Measurements from ENCODE around the gene MFAP5. TPM values are rescaled to one million over a fixed set of nuclear protein-coding genes. Genes with fewer than 3 reads are reported as not detected.

Gene MFAP5
- total RNA-seq, 1 experiment from 2014 or later = 0.96 TPM

DNA sequence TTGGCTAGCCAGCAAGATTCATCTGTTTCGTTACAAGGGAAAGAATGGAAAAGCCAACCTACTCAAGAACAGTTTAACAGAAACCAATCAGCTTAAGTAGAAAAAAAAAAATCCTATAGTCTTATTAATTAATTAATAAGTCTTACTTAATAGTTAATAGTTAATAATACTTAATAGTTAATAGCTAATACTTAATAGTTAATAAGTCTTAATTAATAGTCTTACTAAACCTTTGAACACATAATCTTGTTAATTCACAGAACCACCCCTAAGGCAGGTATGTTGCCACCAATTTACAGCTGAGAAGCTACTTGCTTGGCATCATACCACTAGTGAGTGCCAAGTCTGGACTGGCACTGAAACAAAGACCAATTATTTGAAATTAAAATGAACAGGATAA is 19.9 kb downstream of the MFAP5 start:
- H3K4me1 Mint-ChIP-seq = peaks cover 30% of the 10 kb centered on the region
- H3K27ac Mint-ChIP-seq = no peak overlapping the region
- ChIA-PET POLR2A (no interaction called here), CTCF (no interaction called here)
- no peaks in the 10 kb centered on the region for H3K9me3 Mint-ChIP-seq
- H3K36me3 Mint-ChIP-seq = peaks cover 5% of the 10 kb centered on the region
- peaks cover 6% of the 10 kb centered on the region; the same call in 1 of the 2 replicates for H3K27me3 Mint-ChIP-seq (ENCODE audit: low read depth)
- no peak overlapping the region for H3K4me3 Mint-ChIP-seq
- DNase-seq (ENCODE audit: low spot score) (no peak), ATAC-seq (no peak)
- no peak for TF ChIP-seq ZNF416 (CRISPR knock-in tag; IDR thresholded peaks at IDR 0.05)
- no peak for TF ChIP-seq ELF4 (CRISPR knock-in tag; IDR thresholded peaks at IDR 0.05; ENCODE audit: low read depth)

DNA sequence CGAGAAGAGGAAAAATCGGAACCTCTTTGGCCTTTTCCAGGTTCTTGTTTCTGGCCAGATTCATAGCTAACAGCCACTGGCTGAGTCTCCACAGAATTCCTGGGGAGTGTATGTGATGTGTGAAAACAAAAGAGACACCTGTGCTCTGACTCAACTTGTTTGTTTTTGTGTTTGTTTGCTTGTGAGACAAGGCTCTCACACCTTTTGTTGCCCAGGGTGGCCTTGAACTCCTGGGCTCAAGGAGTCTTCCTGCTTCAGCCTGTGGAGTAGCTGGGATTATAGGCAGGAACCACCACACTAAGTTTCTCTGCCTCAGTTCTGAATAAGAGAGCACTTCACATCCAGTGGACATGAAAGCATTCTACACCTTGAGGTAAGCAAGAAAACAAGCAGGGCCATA is 22.7 kb downstream of the MFAP5 start:
- Mint-ChIP-seq H3K27me3 (ENCODE audit: low read depth) (peaks cover 15% of the 10 kb centered on the region), H3K9me3 (peaks cover 6% of the 10 kb centered on the region), H3K27ac (no peak overlapping the region; the same call in 1 of the 2 replicates), H3K36me3 (peaks cover 10% of the 10 kb centered on the region), H3K4me3 (no peak overlapping the region), H3K4me1 (peaks cover 54% of the 10 kb centered on the region)
- DNase-seq (ENCODE audit: low spot score) = no peak
- ATAC-seq = no peak
- TF ChIP-seq, protein P1, sequence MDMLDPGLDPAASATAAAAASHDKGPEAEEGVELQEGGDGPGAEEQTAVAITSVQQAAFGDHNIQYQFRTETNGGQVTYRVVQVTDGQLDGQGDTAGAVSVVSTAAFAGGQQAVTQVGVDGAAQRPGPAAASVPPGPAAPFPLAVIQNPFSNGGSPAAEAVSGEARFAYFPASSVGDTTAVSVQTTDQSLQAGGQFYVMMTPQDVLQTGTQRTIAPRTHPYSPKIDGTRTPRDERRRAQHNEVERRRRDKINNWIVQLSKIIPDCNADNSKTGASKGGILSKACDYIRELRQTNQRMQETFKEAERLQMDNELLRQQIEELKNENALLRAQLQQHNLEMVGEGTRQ (CRISPR knock-in tag; IDR thresholded peaks at IDR 0.05) = no peak
- no peak for TF ChIP-seq OVOL2 (CRISPR knock-in tag; IDR thresholded peaks at IDR 0.05; ENCODE audit: borderline replicate concordance)
- no peak for TF ChIP-seq CREB1 (CRISPR knock-in tag; IDR thresholded peaks at IDR 0.05)
- TF ChIP-seq TEAD4 (CRISPR knock-in tag; IDR thresholded peaks at IDR 0.05) = no peak
- no peak for TF ChIP-seq NFE2L1 (CRISPR knock-in tag; IDR thresholded peaks at IDR 0.05)
- TF ChIP-seq, protein P2, sequence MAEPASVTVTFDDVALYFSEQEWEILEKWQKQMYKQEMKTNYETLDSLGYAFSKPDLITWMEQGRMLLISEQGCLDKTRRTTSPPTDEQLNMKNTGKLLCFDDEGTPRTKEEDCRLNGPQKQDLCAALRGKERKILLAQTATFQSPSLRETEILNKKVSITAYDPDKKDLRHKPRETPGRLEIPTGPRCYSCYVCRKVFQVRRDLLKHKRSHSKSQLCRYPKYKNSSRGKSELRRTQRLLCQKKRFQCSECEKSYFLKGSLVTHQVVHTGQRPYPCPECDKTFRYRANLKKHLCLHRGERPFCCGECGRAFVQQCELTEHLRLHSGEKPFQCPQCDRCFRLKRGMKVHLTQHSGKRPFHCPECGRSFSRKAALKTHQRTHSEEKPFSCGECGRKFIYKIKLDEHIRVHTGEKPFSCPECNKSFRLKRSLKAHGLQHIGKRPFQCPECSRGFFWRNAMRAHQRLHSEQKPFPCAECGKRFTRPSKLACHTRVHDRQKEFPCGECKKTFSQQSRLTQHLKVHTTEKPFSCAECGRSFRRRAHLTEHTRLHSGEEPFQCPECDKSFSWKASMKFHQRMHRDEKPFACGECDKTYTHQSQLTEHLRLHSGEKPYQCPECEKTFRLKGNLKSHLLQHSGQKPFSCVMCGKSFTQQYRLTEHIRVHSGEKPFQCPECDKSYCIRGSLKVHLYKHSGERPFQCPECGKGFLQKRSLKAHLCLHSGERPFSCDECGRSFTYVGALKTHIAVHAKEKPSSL (CRISPR knock-in tag; conservative IDR thresholded peaks at IDR 0.05) = no peak
- TF ChIP-seq GTF2I (CRISPR knock-in tag; conservative IDR thresholded peaks at IDR 0.05) = no peak
- no peak for TF ChIP-seq ZNF121 (CRISPR knock-in tag; IDR thresholded peaks at IDR 0.05)
- no peak for TF ChIP-seq HMGA2 (CRISPR knock-in tag; IDR thresholded peaks at IDR 0.05)
- no peak for TF ChIP-seq ZNF232 (CRISPR knock-in tag; IDR thresholded peaks at IDR 0.05)
- no peak for TF ChIP-seq ZNF263 (CRISPR knock-in tag; IDR thresholded peaks at IDR 0.05; ENCODE audit: low read depth)
- no peak for TF ChIP-seq CDX4 (CRISPR knock-in tag; IDR thresholded peaks at IDR 0.05; ENCODE audit: borderline replicate concordance)
- TF ChIP-seq RORB (CRISPR knock-in tag; IDR thresholded peaks at IDR 0.05) = no peak
- ChIA-PET CTCF (interaction anchor here (1.4 kb wide), 1 partner anchor 220 kb away, joined by 3 read pairs; no protein-coding TSS in a partner anchor), POLR2A (no interaction called here)

GRCh38 chr12:8638951-8639350 is 23.7 kb downstream of the MFAP5 start:
- DNase-seq (ENCODE audit: low spot score) (no peak), ATAC-seq (no peak)
- ChIA-PET POLR2A (no interaction called here), CTCF (interaction anchor here (1.4 kb wide), 1 partner anchor 221 kb away, joined by 3 read pairs; no protein-coding TSS in a partner anchor)
- Mint-ChIP-seq H3K9me3 (peaks cover 11% of the 10 kb centered on the region), H3K36me3 (peaks cover 16% of the 10 kb centered on the region), H3K4me1 (peaks cover 54% of the 10 kb centered on the region), H3K27me3 (ENCODE audit: low read depth) (peaks cover 21% of the 10 kb centered on the region), H3K27ac (no peak overlapping the region), H3K4me3 (no peak overlapping the region)
- TF ChIP-seq, protein P2 (CRISPR knock-in tag; conservative IDR thresholded peaks at IDR 0.05) = no peak
- TF ChIP-seq, protein P3, sequence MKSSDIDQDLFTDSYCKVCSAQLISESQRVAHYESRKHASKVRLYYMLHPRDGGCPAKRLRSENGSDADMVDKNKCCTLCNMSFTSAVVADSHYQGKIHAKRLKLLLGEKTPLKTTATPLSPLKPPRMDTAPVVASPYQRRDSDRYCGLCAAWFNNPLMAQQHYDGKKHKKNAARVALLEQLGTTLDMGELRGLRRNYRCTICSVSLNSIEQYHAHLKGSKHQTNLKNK (CRISPR knock-in tag; IDR thresholded peaks at IDR 0.05) = no peak
- TF ChIP-seq ZNF423 (CRISPR knock-in tag; IDR thresholded peaks at IDR 0.05) (no peak), JAZF1 (CRISPR knock-in tag; IDR thresholded peaks at IDR 0.05) (no peak), AFF4 (CRISPR knock-in tag; IDR thresholded peaks at IDR 0.05; ENCODE audit: borderline replicate concordance) (no peak), GTF2I (CRISPR knock-in tag; conservative IDR thresholded peaks at IDR 0.05) (no peak), FOXP4 (CRISPR knock-in tag; IDR thresholded peaks at IDR 0.05) (no peak)

Measured in WTC11 (cell line).